ENCODE measurements around the gene KLHL29.

KLHL29 gene

GRCh38 chr2:23639406-23639982 lies 254.5 kb downstream of the KLHL29 start:
- Histone ChIP-seq H3K4me3 (ENCODE audit: low read length) (no peak overlapping the region), H3K27me3 (ENCODE audit: control insufficient read depth, low read length) (no peaks in the 10 kb centered on the region), H3K27ac (ENCODE audit: low read depth, low read length) (no peak overlapping the region), H3K9me2 (replicated peaks; ENCODE audit: control insufficient read depth, low read length) (no peaks in the 10 kb centered on the region), H3K4me2 (ENCODE audit: low read length) (no peak overlapping the region), H3K36me3 (ENCODE audit: control insufficient read depth, low read length) (no peaks in the 10 kb centered on the region), H3K4me1 (ENCODE audit: control insufficient read depth, low read length) (no peaks in the 10 kb centered on the region), H4K20me1 (ENCODE audit: control insufficient read depth, insufficient read depth, low read depth, low read length) (no peaks in the 10 kb centered on the region), H3F3A (ENCODE audit: control insufficient read depth, insufficient read depth) (no peaks in the 10 kb centered on the region), H3K79me2 (ENCODE audit: control insufficient read depth, low read length) (no peaks in the 10 kb centered on the region), H3K9me3 (ENCODE audit: control insufficient read depth, insufficient read depth, low read length) (no peaks in the 10 kb centered on the region)
- TF ChIP-seq CTCF (IDR thresholded peaks at IDR 0.05; ENCODE audit: low read depth, low read length, poor library complexity, severe bottlenecking) = peak; percentile 31
- no peak for TF ChIP-seq EZH2phosphoT487 (IDR thresholded peaks at IDR 0.05; ENCODE audit: borderline replicate concordance, low read length)

- Histone ChIP-seq H3K4me1 (ENCODE audit: control insufficient read depth, low read length) (no peaks in the 10 kb centered on the region), H3K9me2 (replicated peaks; ENCODE audit: control insufficient read depth, low read length) (no peaks in the 10 kb centered on the region), H3K4me2 (ENCODE audit: low read length) (no peak overlapping the region), H3F3A (ENCODE audit: control insufficient read depth, insufficient read depth) (no peaks in the 10 kb centered on the region), H3K27ac (ENCODE audit: low read depth, low read length) (no peak overlapping the region), H4K20me1 (ENCODE audit: control insufficient read depth, insufficient read depth, low read depth, low read length) (no peaks in the 10 kb centered on the region), H3K79me2 (ENCODE audit: control insufficient read depth, low read length) (no peaks in the 10 kb centered on the region), H3K27me3 (ENCODE audit: control insufficient read depth, low read length) (no peaks in the 10 kb centered on the region), H3K36me3 (ENCODE audit: control insufficient read depth, low read length) (no peaks in the 10 kb centered on the region), H3K4me3 (ENCODE audit: low read length) (no peak overlapping the region), H3K9me3 (ENCODE audit: control insufficient read depth, insufficient read depth, low read length) (no peaks in the 10 kb centered on the region)
- TF ChIP-seq CTCF (IDR thresholded peaks at IDR 0.05; ENCODE audit: low read depth, low read length, poor library complexity, severe bottlenecking) = no peak
- no peak for TF ChIP-seq EZH2phosphoT487 (IDR thresholded peaks at IDR 0.05; ENCODE audit: borderline replicate concordance, low read length)
These were observed 255.7 kb downstream of the KLHL29 start for GRCh38 chr2:23640711-23641110.

GRCh38 chr2:23642516-23642915 lies 257.5 kb downstream of the KLHL29 start:
- TF ChIP-seq EZH2phosphoT487 (IDR thresholded peaks at IDR 0.05; ENCODE audit: borderline replicate concordance, low read length) (no peak), CTCF (IDR thresholded peaks at IDR 0.05; ENCODE audit: low read depth, low read length, poor library complexity, severe bottlenecking) (no peak)
- Histone ChIP-seq H3K9me2 (replicated peaks; ENCODE audit: control insufficient read depth, low read length) (no peaks in the 10 kb centered on the region), H4K20me1 (ENCODE audit: control insufficient read depth, insufficient read depth, low read depth, low read length) (no peaks in the 10 kb centered on the region), H3K4me3 (ENCODE audit: low read length) (no peak overlapping the region), H3K9me3 (ENCODE audit: control insufficient read depth, insufficient read depth, low read length) (no peaks in the 10 kb centered on the region), H3K79me2 (ENCODE audit: control insufficient read depth, low read length) (no peaks in the 10 kb centered on the region), H3F3A (ENCODE audit: control insufficient read depth, insufficient read depth) (no peaks in the 10 kb centered on the region), H3K27me3 (ENCODE audit: control insufficient read depth, low read length) (no peaks in the 10 kb centered on the region), H3K4me1 (ENCODE audit: control insufficient read depth, low read length) (no peaks in the 10 kb centered on the region), H3K4me2 (ENCODE audit: low read length) (no peak overlapping the region), H3K27ac (ENCODE audit: low read depth, low read length) (no peak overlapping the region), H3K36me3 (ENCODE audit: control insufficient read depth, low read length) (no peaks in the 10 kb centered on the region)
